ENCODE data around the gene SOCS7. TPM values are rescaled to one million over a fixed set of nuclear protein-coding genes. Genes with fewer than 3 reads are reported as not detected.

The SOCS7 gene
- total RNA-seq, 1 donor from 2014 or later = 11.9 TPM

DNA sequence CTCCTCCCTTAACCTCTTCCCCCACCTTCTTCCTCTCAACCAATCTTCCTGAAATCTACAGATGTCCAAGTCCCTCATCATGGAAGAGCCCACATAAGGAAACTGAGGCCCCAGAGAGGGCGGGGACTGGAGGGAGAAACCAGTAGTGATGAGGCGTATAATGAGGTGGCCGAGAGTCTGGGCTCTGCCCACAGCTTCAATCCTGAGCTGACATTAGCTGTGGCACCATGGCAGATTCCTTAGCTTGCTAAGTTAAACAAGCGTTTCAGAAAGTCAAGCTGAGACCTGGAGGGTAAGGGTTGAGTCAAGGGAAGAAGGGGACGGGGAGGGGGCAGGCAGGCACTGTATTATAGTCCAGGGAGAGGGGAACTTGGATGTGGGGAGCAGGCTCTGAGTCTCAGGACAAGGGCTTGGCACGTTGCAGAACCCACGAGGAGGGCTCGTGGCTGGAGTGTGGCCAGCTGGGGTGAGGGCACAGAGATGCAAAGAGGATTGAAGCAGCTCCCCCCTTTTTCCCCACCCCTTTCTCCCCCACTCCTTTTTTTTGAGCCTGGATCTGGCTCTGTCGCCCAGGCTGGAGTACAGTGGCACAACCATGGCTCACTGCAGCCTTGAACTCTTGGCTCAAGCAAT lies 89.9 kb downstream of the SOCS7 start:
- no peak for ATAC-seq

DNA sequence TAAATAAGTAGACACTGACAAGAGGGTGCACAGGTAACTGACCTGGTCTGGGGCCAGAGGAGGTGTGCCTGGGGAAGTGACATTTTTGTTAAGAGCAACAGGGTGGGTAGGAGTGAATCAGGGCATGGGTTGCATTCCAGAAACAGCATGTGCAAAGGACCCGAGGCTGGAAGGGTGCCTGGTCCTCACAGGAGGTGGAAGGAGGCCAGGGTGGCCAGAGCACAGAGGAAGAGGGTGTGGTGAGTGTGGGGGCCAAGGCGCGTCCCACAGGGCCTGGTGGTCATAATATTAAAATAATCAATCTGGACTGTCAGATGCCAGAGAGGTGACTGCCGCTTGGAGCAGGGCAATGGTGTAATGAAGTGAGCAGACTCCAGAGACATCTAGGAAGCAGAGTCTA lies 90.9 kb downstream of the SOCS7 start:
- no peak for ATAC-seq

DNA sequence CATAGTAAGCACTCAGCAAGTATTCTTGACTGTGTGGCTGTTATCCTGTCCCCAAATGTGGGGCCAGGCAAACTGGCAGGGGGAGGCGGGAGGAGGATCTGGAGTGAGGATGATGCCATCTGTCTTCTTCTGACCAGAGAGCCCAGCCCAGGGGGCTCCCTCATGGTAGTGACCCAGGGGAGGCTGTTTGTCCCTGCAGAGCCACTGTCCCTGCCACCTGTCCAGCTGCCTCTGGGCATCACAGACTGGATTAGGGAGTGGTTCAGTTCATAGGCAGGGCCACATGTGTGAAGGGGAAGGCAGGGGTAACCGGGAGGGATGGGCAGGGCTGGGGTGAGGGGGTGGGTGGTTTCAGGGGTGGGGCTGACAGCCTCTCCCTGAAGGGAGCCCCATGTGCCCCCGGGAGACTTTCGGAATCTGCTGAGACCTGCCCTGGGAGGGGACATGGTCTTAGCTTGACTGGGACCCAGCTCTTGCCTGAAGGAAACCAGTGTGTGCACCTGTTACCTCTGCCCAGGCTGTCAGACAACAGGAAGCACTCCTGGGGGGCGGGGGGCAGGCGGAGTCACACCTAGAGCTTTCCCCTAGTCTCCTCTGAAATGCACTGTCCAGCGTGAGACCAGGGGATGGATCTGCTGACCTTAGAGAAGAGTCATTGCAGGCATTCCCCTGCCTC lies 91.8 kb downstream of the SOCS7 start:
- peak; percentile 40 for ATAC-seq

DNA sequence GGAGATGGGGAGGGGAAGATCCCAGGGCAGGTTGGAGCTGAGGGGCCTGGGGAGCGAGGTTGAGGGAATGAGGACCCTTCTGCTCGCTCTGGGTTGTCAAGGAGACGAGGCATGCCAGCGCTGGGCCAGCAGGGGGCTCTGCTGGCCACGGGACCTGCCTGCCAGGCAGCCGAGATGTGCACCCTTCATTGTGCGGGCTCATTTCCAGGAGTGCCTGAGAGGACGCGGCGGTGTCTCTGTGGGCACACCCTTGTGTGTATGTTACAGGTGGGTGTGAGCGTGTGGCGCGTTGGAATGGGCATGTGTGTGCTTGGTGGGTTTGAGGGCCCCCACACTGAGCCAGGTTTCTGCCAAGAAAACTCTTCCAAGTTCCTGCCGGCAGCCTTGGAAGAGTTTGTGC lies 92.5 kb downstream of the SOCS7 start:
- ATAC-seq = peak; percentile 72

DNA sequence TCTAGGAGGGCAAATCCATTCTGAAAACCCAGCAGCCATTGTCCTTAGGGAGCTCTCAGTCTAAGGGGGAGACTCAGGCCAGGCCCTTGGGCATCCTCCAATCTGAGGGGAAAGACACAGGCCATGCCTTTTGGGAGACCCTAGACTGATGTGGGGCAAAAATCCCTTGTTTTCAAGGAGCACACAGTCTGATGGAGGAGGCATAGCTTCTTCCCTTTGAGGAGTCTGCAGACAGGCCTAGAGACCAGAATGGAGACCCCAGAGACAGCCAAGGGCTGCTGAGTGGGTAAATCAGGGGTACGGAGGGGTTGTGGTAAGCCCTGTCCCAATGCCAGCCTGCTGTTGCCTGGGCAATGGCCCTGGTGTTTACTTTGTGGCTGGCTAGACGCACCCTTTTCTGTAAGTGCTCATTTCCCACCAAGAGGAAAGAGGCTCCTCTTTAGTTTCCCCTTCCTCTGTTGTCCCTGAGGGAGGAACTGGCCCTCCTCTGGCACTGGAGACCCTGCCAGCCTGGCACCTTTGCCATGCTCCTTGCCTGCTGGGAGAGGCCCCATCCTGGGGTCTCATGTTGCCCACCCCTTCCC lies 96.0 kb downstream of the SOCS7 start:
- peak; percentile 5 for ATAC-seq

DNA sequence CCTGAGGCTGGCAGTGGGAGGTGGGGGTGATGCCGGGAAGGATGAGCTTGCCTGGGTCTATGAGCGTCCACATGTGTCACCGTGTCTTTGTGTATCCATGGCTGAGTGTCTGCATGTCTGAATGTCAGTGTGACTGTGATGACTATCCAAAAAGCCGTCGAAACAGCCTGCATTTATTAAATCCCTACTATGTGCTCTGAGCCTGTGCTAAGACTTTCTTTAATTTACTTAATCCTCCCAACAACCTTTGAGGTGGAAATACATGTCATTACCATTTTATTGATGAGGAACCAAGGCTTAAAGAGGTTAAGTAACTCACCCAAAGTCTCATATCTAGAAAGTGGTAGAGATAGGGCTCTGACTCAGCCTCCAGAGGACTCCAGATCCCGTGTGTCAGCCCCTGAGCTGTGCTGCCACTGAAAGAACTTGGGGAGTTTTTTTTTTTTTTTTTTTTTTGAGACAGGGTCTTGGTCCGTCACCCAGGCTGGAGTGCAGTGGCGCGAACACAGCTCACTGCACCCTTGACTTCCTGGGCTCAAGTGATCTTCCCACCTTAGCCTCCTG lies 96.6 kb downstream of the SOCS7 start:
- peak; percentile 49 for ATAC-seq

DNA sequence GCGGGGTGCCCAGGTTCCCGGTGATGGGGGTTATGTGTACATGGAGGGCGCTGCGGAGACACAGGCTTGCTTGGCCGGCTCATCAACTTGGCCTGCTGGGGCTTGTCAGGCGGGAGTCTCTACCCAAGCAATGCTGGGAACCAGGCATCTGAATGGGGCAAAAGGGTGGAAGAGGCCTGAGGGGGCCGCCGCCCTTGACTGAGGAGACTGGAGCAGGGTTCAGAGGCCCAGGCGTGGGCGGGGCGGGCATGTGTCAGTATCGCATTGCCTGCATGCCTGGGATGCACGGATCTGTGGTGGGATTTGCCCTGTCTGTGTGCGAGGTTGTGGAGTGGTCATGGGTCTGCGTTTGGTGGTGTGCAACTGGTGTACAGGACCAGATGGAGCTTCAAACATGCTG lies 97.7 kb downstream of the SOCS7 start:
- ATAC-seq = peak; percentile 83

DNA sequence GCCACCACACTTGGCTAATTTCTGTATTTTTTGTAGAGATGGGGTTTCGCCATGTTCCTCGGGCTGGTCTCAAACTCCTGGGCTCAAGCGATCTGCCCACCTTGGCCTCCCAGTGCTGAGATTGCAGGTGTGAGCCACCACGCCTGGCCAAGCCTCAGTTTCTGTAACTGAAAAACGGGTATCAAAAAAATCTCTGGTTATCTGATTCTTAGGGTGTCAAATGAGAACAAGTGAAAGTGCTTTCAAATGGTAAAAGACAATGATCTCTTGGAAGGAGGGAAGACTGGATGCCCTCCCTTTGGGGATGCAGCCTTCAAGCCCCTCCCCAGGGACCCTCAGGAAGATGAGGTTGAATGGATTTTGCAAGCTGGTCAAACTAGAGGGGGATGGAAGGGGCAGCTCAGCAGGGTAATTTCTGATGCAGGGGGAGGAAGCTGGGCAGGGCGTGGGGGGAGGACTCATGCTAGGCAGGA lies 98.9 kb downstream of the SOCS7 start:
- ATAC-seq = no peak

DNA sequence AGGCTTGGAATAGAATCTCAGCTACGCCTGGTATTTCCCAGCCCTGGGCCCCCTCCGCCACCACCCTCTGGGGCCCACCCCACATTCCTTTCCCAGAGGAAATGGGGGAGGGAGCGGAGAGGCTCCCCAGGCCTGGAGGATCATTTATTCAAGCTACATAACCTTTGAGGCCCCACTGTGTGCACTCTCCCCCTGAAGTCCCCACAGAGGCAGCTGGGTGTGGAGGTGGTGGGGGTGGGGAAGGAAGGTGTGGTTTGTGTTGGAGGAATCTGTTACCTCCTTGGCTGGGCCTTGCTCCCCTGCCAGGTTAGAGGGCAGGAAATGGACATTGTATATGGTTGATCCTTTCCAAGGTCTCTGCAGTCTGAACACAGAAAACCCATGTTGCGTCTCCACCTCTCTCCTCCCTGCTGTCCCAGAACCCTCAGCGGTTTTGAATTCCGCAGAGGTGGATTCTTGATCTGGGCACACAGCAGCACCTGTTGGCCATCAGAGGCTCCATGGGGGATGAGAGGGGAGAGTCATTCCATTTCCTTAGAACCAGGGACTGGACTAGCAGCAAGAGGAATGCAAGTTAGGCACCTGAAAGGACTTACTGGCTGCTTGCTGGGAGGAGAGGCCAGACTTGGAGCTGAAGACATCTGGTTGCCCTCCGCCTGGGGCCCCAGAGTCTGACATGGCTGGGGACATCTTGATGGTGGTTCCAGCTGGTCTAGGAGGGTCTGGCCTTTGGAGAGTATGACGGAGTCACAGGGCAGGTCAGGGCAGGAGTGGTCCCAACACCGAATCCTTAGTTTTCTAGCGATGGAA lies 99.6 kb downstream of the SOCS7 start:
- ATAC-seq = no peak

DNA sequence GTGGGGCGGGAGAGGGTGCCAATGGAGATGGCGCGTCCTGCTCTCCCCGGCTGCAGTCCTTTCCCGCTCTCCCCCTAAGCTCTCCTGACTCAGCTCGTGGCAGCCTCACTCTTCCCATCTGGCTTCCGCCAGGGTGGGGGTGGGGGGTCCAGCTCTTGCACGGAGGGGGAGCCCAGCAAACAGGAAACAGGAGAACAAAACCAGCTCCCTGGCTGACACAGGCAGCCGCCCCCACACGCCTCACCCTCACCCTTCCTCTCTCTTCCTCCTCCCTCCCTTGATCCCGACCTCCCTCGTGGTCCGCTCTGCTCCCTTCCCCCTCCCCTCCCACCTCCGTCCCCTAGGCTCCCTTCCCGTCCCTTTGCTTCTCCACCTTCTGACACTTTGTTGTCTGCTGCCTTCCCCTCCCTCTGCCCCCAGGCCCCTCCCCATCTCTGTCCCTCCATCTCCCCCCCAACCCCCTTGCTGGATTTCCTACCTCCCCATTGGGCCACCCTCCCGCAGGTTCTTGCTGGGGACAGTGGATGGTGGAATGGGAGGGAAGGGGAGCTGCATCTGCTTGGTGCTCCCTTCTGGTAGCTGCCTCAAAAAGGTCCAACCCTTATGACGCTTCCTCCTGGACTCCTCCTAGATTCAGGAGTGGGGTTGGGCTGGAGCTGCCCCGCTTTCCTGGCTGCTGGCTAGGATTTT lies 100.3 kb downstream of the SOCS7 start:
- ATAC-seq = peak; percentile 7

DNA sequence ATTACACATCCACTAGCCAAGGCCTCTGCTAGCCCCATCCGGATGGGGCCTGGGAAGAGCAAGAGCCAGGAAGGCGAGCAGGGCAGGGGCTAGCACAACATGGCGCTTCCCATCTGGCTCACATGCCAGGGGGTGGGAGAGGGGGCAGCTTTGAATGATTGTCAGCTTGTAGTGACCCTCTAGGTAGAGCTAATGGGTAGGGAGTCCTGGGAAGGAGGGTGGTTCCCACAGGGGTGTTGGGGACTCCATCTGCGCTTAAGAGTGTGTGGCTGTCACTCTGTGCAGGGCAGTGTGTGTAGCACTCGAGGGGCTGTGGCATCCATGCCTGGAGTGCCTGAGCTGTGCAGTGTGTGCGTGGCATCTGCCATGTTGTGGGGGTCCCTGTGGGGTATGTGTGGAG lies 101.1 kb downstream of the SOCS7 start:
- no peak for ATAC-seq

DNA sequence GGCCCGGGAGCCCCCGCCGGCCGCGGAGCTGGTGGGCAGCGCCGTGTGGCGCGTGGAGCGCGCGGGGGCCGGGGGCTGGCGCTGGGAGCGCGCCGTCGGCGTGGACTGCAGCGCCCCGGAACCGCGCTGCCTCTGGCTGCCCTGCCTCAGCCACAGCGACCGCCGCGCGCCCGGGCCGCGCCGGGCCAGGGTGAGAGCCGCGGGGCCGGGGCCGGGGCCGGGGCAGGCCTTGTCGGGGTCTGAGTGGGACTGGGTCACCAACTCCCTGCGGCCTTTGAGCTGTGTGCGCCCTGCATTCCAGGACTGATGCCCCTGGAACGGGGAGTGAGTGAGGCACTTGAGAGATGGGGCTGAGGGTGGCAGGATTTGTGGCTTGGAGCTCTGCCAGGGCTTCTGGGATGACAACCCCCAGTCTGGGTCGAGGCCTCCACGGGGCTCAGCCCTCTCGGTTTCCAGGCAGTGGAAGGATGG lies 102.3 kb downstream of the SOCS7 start:
- no peak for ATAC-seq

DNA sequence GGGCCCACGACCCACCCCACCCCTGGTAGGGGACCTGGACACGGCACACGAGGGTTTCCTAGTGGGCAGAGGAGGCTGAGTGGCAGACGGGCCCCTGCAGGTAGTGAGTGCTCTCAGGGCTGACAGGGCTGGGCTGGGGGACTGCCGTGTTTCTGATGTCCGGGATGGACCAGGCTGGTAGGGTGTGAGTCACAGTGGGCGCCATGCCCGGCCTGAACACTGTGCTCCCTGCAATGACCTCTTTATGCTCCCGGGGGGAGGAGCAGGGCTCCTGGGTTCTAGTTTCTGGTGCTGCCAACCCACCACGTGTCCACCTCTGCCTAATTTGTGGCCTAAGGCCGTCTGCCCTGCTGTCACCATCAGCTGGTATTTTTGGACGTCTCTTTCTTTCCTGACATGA lies 102.9 kb downstream of the SOCS7 start:
- peak; percentile 78 for ATAC-seq

Other genes starting within 250 kb of the SOCS7 start
- not detected for gene TBC1D3E, start 223.9 kb upstream of the SOCS7 start, total RNA-seq
- not detected for gene TBC1D3, start 159.3 kb upstream of the SOCS7 start, total RNA-seq
- gene MRPL45, start 54.7 kb upstream of the SOCS7 start, total RNA-seq = 27.1 TPM
- gene GPR179, start 7.9 kb upstream of the SOCS7 start, total RNA-seq = not detected
- 148 TPM for gene ARHGAP23, start 76.6 kb downstream of the SOCS7 start, total RNA-seq